HG02938 (cell line): ENCODE data around the gene ACTR2.
"Not testable (repeated sequence)": the region's sequence is repeated elsewhere in the genome, so short reads cannot be mapped to it uniquely, and the experiment has no call there.

Experiments
- ATAC-seq: cut with Tn5 transposase; IDR thresholded peaks from one replicate; pipeline ENCODE4 v1.9.1; 2021; ENCODE audit warnings: mild to moderate bottlenecking, moderate library complexity; ENCODE audit not compliant: unreplicated experiment

Gene ACTR2

GRCh38 chr2:65227020-65227455 lies 593 bp upstream of the ACTR2 start:
- ATAC-seq, result peak; percentile 8

- ATAC-seq, result peak; percentile 41
Observed at GRCh38 chr2:65228263-65228750, 676 bp downstream of the ACTR2 start.

- no peak for ATAC-seq
Observed at GRCh38 chr2:65231121-65231520, 3.5 kb downstream of the ACTR2 start.

GRCh38 chr2:65231892-65232477 lies 4.4 kb downstream of the ACTR2 start:
- ATAC-seq, result no peak

- no peak for ATAC-seq
Observed at GRCh38 chr2:65232636-65233035, 5.0 kb downstream of the ACTR2 start.

- ATAC-seq, result no peak
Observed at GRCh38 chr2:65240657-65241056, 13.0 kb downstream of the ACTR2 start.

- ATAC-seq, result not testable (repeated sequence)
Observed at GRCh38 chr2:65244452-65244851, 16.8 kb downstream of the ACTR2 start.

GRCh38 chr2:65252640-65253039 lies 25.0 kb downstream of the ACTR2 start:
- ATAC-seq, result no peak

- ATAC-seq, result no peak
Observed at GRCh38 chr2:65255356-65255755, 27.7 kb downstream of the ACTR2 start.

- ATAC-seq, result no peak
Observed at GRCh38 chr2:65256054-65256453, 28.4 kb downstream of the ACTR2 start.

GRCh38 chr2:65257866-65258265 lies 30.2 kb downstream of the ACTR2 start:
- ATAC-seq, result not testable (repeated sequence)

GRCh38 chr2:65261676-65262075 lies 34.0 kb downstream of the ACTR2 start:
- ATAC-seq, result no peak

GRCh38 chr2:65263262-65263661 lies 35.6 kb downstream of the ACTR2 start:
- no peak for ATAC-seq

GRCh38 chr2:65263986-65264385 lies 36.4 kb downstream of the ACTR2 start:
- ATAC-seq, result no peak

- no peak for ATAC-seq
Observed at GRCh38 chr2:65264821-65265670, 37.4 kb downstream of the ACTR2 start.

GRCh38 chr2:65265671-65266045 lies 38.0 kb downstream of the ACTR2 start:
- ATAC-seq, result no peak

- no peak for ATAC-seq
Observed at GRCh38 chr2:65267008-65267407, 39.4 kb downstream of the ACTR2 start.

GRCh38 chr2:65268957-65269356 lies 41.3 kb downstream of the ACTR2 start:
- ATAC-seq, result no peak

- no peak for ATAC-seq
Observed at GRCh38 chr2:65273344-65273743, 45.7 kb downstream of the ACTR2 start.

GRCh38 chr2:65275141-65275915 lies 47.7 kb downstream of the ACTR2 start:
- no peak for ATAC-seq

GRCh38 chr2:65276609-65277008 lies 49.0 kb downstream of the ACTR2 start:
- ATAC-seq, result no peak
